Measurements from ENCODE around the gene LRSAM1. TPM values are rescaled to one million over a fixed set of nuclear protein-coding genes. Genes with fewer than 3 reads are reported as not detected.

LRSAM1 gene
- total and polyA plus RNA-seq, 9 of the 15 experiments (the other 6 are each of a cell fraction or from before 2014, with no cell fraction given) = 0.07 to 16.2 (median 4.7) TPM

GRCh38 chr9:127527560-127528268 is 76.4 kb downstream of the LRSAM1 start:
- CTCF ChIA-PET (ENCODE audit: low intra/inter-chr PET ratio) = no interaction called here
- Histone ChIP-seq H4K20me1 (replicated peaks; ENCODE audit: control insufficient read depth, insufficient read depth, low read length) (no peaks in the 10 kb centered on the region), H3K9ac (ENCODE audit: insufficient read depth in 1 of 2, low read depth in 2 of 2, low read length in 2 of 2) (no peak overlapping the region), H2AFZ (ENCODE audit: low read depth, low read length) (no peak overlapping the region), H3K4me3 (no peak overlapping the region), H3K27me3 (ENCODE audit: control insufficient read depth in 2 of 2, insufficient read depth in 2 of 2, low read length in 2 of 2) (no peaks in the 10 kb centered on the region), H3K9me3 (replicated peaks; ENCODE audit: control insufficient read depth, insufficient read depth, low read depth, low read length) (peaks cover 30% of the 10 kb centered on the region), H3K4me2 (ENCODE audit: insufficient read depth, low read length) (no peak overlapping the region), H3K27ac (ENCODE audit: extremely low read depth, low read depth, low read length) (no peak overlapping the region), H3K36me3 (ENCODE audit: control insufficient read depth, insufficient read depth, low read length) (peaks cover 70% of the 10 kb centered on the region), H3K9me1 (ENCODE audit: control insufficient read depth, insufficient read depth, low read length) (no peaks in the 10 kb centered on the region), H3K4me1 (replicated peaks in 1 of 2; ENCODE audit: control insufficient read depth in 2 of 2, insufficient read depth in 2 of 2, low read length in 2 of 2) (peaks cover 0 to 8% of the 10 kb centered on the region in 2 experiments; a peak in 1 of 5 replicates), H3K79me2 (ENCODE audit: control insufficient read depth, insufficient read depth, low read length) (no peaks in the 10 kb centered on the region)
- FAIRE-seq (no peak), DNase-seq (ENCODE audit: extremely low read depth in 1 of 4, low spot score in 3 of 4) (no peak), ATAC-seq (no peak)
- POLR2A ChIA-PET = interaction anchor here (0.6 to 1.1 kb wide), 3 partner anchors 9 to 99 kb away, joined by 3 to 4 read pairs (median 3); no protein-coding TSS in a partner anchor
- intact Hi-C loops (cut with micrococcal nuclease) (no loop called here), in situ Hi-C loops (cut with MboI) (no loop called here)
- BruUV-seq (replicated peaks) = no TSS peak
- 93% methylated on average over 14 of the region's 17 CpGs for WGBS (ENCODE audit: insufficient coverage, low coverage, missing lambda C conversion rate)
- no peak for TF ChIP-seq NFE2 (IDR thresholded peaks at IDR 0.05; ENCODE audit: low read depth)
- no peak for TF ChIP-seq SOX6 (IDR thresholded peaks at IDR 0.05)
- TF ChIP-seq, protein P1, sequence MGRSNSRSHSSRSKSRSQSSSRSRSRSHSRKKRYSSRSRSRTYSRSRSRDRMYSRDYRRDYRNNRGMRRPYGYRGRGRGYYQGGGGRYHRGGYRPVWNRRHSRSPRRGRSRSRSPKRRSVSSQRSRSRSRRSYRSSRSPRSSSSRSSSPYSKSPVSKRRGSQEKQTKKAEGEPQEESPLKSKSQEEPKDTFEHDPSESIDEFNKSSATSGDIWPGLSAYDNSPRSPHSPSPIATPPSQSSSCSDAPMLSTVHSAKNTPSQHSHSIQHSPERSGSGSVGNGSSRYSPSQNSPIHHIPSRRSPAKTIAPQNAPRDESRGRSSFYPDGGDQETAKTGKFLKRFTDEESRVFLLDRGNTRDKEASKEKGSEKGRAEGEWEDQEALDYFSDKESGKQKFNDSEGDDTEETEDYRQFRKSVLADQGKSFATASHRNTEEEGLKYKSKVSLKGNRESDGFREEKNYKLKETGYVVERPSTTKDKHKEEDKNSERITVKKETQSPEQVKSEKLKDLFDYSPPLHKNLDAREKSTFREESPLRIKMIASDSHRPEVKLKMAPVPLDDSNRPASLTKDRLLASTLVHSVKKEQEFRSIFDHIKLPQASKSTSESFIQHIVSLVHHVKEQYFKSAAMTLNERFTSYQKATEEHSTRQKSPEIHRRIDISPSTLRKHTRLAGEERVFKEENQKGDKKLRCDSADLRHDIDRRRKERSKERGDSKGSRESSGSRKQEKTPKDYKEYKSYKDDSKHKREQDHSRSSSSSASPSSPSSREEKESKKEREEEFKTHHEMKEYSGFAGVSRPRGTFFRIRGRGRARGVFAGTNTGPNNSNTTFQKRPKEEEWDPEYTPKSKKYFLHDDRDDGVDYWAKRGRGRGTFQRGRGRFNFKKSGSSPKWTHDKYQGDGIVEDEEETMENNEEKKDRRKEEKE (IDR thresholded peaks at IDR 0.05; ENCODE audit: borderline replicate concordance in 1 of 2, control insufficient read depth in 1 of 2, low read depth in 2 of 2, low read length in 1 of 2) = no peak
- 0 out of 2 replicates have a peak, but pooled peaks have one; percentile 13 for TF ChIP-seq MAX (CRISPR knock-in tag; IDR thresholded peaks at IDR 0.05)
- 0 out of 4 replicates have a peak, but pooled peaks of 1 of the 2 experiments have one; percentile 29 for TF ChIP-seq KDM1A (IDR thresholded peaks at IDR 0.05)
- peak; percentile 67 for TF ChIP-seq RBM25 (IDR thresholded peaks at IDR 0.05; ENCODE audit: low read depth, low read length, severe bottlenecking)
- TF ChIP-seq HDAC8 (tag; IDR thresholded peaks at IDR 0.05) = no peak
- no peak for TF ChIP-seq ZNF197 (CRISPR knock-in tag; IDR thresholded peaks at IDR 0.05; ENCODE audit: low read depth)
- no peak for TF ChIP-seq HDAC1 (IDR thresholded peaks at IDR 0.05)
- TF ChIP-seq BCOR (IDR thresholded peaks at IDR 0.05) = peak; percentile 80
- no peak for TF ChIP-seq ZMIZ1 (IDR thresholded peaks at IDR 0.05; ENCODE audit: low read depth in 2 of 2, low read length in 2 of 2)
- TF ChIP-seq RCOR1 (IDR thresholded peaks at IDR 0.05; ENCODE audit: borderline replicate concordance in 1 of 2, low read depth in 2 of 2, low read length in 2 of 2) = 0 out of 4 replicates have a peak, but pooled peaks of 1 of the 2 experiments have one; percentile 9
- no peak for TF ChIP-seq XRCC3 (IDR thresholded peaks at IDR 0.05)
- TF ChIP-seq ZNF77 (CRISPR knock-in tag; IDR thresholded peaks at IDR 0.05) = no peak
- peak; percentile 77 for TF ChIP-seq ADNP (tag; IDR thresholded peaks at IDR 0.05)
- no peak for TF ChIP-seq NUFIP1 (IDR thresholded peaks at IDR 0.05; ENCODE audit: partially characterized antibody)

All from K562 (cell line).